LNCaP clone FGC (cell line): ENCODE measurements around the gene USP25.

ENCODE experiments used
- DNase-seq: peaks from one replicate; pipeline ENCODE4 v3.0.0-alpha.2; 2011; ENCODE audit warnings: low read depth
- H3K4me3 ChIP-seq: 2 replicates; pipeline ENCODE4 v1.5.1; 2011; ENCODE audit warnings: mild to moderate bottlenecking, low read depth, low read length, control low read depth
- TF ChIP-seq, protein P1 (sequence below): IDR thresholded peaks from 2 replicates; pipeline ENCODE4 v1.5.1; 2012; ENCODE audit warnings: mild to moderate bottlenecking; ENCODE audit not compliant: control insufficient read depth, insufficient read depth; ENCODE audit errors: extremely low read depth

The USP25 gene

DNA sequence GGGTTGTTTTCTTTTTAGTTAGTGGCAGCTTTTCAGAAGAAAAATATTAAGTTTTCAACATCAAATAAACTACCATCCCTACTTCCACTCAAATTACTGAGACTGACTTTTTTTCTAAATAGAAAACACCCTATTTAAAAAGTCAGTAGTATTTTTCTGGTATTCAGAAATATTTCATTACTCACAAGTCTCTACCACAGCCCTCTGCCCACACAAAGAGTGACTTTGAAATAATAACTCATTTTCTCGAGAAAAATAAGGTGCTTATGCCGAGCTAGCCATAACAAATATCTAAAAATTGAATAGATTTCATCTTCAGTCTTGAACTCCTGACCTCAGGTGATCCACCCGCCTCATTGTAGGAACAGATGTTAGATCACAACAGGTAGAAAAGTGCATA is 41.8 kb upstream of the USP25 start:
- no peak overlapping the region for H3K4me3 ChIP-seq
- TF ChIP-seq, protein P1, sequence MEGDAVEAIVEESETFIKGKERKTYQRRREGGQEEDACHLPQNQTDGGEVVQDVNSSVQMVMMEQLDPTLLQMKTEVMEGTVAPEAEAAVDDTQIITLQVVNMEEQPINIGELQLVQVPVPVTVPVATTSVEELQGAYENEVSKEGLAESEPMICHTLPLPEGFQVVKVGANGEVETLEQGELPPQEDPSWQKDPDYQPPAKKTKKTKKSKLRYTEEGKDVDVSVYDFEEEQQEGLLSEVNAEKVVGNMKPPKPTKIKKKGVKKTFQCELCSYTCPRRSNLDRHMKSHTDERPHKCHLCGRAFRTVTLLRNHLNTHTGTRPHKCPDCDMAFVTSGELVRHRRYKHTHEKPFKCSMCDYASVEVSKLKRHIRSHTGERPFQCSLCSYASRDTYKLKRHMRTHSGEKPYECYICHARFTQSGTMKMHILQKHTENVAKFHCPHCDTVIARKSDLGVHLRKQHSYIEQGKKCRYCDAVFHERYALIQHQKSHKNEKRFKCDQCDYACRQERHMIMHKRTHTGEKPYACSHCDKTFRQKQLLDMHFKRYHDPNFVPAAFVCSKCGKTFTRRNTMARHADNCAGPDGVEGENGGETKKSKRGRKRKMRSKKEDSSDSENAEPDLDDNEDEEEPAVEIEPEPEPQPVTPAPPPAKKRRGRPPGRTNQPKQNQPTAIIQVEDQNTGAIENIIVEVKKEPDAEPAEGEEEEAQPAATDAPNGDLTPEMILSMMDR: no peak
- no peak for DNase-seq

DNA sequence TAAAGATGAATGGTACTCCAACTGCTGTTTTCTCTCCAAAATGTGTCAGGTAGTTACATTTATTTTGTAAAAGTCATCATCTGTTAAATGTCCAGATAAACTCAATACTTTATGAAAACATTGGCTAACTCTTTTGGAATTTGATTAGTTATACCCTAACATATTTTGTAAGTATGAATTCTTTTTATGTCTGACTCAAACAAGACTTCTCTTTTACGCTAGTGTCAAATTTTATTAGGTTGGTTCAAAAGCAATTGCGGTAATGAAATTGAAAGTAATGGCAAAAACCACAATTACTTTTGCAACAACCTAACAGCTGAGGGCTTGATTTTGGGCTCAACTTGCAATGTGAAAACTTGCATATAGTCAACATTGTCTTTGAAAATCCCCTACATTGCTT is 41.0 kb upstream of the USP25 start:
- DNase-seq: no peak

DNA sequence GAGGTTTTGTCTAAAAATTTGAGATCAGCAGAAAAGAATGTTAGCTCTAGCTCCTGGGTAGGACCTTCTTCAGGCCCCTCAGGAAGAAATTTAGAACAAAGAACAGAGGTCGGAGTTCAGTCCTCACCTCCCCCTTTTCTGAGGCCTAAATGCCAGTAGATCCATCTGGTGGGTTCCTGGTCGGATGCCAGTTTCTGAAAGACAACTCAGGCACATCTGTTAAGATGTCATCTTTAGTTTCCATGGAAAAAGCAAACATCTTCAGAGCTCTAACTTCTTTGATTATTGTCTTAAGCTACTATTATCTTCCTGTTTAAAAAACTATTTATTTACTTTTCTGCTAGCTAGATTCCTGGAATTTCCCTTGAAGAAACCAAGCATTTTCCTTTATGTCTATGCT is 37.1 kb upstream of the USP25 start:
- TF ChIP-seq, protein P1: no peak
- H3K4me3 ChIP-seq: no peak overlapping the region

More for the DNA sequence above, 41.0 kb upstream of the USP25 start:
- TF ChIP-seq, protein P1: no peak
- no peak overlapping the region for H3K4me3 ChIP-seq

DNA sequence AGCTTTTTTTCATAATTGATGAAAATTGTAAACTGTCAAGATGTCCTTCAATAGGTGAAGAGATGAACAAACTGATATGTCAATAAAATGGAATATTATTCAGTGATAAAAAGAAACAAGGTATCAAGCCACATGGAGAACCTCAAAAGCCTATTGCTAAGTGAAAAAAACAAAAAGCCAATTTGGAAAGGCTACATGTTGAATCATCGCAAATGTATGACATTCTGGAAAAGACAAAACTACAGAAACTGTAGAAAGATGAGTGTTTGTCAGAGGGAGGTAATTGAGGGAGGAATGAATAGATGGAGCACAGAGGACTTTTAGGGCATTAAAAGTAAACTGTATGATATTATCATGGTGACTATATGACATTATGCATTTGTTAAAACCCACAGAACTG is 34.5 kb upstream of the USP25 start:
- no peak for DNase-seq
- no peak overlapping the region for H3K4me3 ChIP-seq
- TF ChIP-seq, protein P1: no peak

More for the DNA sequence above, 37.1 kb upstream of the USP25 start:
- DNase-seq: no peak

DNA sequence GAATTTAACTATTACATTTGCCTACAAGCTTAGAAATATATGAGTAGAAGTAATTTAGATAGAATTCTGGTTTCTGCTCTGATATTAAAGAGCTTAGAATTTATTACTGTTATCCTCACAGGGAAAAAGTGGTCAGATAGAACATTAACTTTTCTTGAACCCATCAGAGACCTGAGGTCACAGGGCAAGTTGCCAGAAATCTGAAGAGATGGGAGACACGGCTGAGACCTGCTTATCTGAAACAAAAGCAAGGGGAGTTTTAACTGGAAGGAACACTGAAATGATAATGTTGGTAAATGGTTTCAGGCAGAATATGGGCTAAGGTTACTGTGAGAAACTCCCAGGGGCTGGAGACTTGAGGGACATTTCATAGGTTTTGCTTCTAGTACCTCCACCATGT is 28.0 kb upstream of the USP25 start:
- no peak for DNase-seq
- H3K4me3 ChIP-seq: no peak overlapping the region
- TF ChIP-seq, protein P1: no peak

DNA sequence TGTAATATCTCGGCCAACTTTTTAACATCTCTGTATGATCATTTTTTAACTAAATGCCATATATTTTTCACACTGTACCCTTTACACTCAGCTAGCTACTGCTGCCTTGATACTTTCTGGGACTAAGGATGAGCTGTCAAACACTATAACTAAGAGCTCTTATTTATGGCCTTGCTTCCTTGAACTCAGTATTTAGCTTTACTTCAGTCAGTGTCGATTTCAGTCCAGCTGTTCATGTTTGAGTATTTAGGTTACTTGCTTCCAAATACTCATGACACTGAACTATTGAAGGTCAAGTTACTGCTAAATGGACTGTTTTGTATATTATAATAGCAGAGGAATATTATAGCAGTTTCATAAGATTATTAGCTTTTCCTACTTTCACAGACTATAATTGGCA is 25.9 kb upstream of the USP25 start:
- TF ChIP-seq, protein P1: no peak
- H3K4me3 ChIP-seq: no peak overlapping the region
- no peak for DNase-seq

DNA sequence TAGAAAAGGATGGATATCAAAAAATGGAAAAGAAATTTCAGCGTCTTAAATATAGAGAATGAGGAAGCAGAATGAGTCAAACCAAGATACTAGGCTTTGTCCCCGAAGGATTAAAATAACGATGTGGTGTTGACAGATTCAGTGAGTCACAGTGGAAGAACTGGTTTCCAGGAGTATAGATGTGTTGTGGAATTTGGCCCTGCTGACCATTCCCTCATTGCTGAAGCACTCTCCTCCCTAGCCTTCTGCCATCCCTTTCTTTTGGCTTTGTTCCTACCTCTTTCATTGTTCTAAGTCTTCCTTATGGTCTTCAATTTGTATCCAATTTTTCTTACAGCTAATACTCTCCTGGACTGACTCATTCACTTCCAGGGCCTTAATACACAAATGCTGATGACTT is 23.1 kb upstream of the USP25 start:
- peak; percentile 77 for DNase-seq
- no peak overlapping the region for H3K4me3 ChIP-seq
- TF ChIP-seq, protein P1: no peak
